NCI-H1694 treated with DMSO at 0.1 percent for 48 hours (cell line): Measurements from ENCODE around the gene TP73.

Experiments
- DNase-seq: peaks from one replicate; lab custom pipeline; 2025; lab: John Stamatoyannopoulos, UW

Gene TP73

DNA sequence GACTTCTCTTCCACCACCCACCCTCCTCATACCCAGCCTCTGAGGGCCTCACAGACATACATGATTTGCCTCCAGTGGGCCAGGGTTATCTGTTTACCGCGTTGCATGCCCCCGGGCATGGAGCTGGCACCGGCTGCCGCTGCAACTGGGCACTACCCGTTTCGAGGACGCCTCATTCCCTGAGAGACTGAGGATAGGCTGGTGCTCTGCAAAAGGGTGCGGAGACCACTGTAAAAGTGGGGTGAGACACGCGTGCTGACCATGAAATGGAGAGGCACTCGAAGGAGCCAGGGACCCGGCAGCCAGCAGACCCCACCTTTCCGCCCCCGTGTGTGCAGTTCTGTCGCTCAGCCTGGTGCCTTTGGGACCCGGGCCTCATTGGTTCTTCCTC, 20.6 kb downstream of the TP73 start:
- no peak for DNase-seq

DNA sequence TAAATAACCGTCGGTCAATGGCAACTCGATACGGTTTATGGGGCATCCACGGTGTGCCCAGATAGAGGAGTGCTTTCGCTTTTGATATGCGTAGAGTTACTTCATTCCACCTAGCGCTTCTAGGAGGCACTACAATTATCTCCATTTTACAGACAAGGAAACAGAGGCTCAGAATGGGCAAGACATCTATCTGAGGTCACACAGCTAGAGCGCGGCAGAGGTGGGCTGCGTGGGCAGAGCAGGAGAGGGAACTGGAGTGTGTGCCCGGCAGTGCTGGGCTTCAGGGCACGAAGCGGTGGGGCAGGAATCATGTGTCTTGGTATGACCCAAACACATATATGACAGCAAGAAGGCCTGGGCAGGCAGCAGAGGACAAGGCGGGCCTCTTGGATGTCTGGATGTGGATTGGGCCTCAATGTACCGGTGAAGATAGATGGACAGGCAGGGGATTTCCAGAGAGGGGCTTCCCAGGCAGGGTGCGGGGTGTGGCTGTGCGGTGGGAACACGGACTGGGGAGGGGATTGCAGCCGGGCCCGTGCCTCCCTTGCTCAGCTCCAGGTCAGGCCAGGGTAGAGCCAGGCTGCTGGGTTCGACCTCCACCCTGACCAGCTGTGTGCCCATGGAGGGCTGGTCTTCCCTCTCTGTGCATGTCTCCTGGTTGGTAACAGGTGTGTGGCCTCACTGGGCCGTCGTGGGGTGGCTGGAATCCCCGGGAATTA, 21.2 kb downstream of the TP73 start:
- DNase-seq, result no peak

DNA sequence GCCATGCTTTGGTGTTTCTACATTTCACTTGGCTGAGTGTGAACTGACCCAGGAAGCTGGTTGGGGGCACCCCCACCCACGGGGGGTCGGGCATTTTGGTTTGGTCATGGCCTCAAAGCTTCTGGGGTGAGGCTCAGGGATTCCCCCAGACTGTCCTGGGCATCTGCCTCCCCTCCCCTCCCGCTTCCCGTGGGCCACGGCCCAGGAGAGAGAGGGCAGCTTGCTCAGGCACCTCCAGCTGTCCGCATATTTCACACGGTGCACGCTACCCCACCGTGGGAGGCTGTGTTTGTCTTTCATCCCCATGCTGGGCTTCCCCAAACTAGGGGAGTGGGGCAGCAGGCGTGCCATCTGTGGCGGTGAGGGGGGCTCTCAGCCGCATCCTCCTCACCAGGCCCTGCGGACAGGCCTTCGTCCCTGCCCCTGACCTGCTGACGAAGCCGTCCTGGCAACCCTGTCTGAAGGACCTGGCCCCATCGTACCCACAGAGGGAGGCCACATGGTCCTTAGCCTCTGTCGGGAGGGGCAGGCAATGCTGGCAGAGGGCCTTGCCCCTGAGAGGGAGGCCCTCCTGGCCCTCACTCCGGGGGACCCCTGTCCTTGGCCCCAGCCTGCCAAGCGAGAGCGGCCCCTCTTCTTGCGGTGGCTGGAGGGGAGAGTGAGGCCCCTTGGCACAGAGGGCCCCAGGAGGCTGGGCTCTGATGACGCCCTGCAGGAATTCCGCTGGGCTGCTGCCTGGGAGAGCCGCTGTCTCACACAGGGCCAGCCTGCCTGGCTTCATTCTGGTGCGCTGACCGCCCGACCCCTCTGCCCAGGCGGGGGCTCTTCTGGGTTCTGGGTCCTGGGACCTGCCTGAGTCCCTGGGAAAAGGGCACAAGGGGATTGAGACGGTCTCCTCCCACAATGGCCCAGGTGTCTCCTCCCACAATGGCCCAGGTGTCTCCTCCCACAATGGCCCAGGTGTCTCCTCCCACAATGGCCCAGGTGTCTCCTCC, 22.1 kb downstream of the TP73 start:
- no peak for DNase-seq

DNA sequence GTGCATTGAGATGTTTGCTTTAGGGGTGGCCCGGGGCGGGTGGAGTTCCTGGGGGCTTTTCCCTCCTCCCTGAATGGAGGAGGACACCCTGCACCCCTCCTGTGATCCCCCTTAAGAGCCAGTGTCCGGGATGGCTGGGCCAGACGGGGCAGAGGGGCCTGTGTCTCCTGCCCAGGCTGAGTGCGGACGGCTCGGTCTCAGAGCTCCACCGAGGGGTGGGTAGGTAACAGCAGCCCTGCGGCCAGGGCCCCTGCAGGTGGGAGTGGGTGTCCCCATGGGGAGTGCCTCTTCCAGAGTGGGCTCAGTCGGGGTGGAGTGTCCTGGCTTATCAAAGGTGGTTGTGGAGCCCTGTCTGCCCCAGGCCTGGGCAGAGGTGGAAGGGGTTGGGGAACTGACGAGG, 23.1 kb downstream of the TP73 start:
- no peak for DNase-seq

DNA sequence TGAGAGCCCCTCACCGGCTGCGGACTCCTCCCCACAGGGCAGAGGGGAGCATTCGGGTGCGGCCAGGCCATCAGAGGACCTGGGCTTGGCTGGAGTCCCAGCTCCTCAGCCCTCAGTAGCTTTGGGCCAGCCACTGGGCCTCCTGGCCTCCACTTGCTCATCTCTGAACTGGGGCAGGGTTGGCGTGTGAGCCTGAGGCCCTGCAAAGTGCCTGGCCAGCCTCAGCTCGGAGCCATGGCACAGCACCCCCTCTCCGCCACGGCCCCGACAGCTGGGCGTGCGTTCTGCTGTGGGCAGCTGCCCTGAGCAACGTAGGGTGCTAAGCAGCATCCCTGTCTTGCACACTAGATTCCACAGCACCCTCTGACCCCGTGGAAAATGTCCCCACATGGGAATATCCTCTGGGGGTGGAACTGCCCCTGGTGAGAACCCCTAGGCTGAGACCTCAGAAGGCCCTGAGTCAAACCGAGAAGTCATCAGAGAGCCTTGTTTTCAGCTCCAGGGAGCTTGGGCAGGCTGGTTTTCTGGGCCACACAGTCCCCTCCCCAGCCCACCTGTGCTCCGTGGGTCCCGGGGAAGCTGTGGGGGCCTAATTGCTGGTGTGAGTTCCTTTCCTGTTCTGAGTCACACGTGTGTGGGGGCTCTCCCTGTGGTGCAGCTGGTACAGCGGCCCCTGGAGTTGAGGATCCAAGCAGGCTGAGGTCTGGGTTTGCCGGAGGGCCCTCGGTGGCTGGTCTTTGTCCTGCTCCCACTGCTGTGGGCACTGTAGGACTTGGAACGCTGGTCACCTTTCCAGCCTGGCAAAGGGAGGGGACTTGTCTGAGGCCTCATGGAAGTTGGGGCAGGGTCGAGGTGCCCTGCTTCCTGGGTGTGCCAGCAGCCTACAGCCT, 24.5 kb downstream of the TP73 start:
- DNase-seq, result no peak

DNA sequence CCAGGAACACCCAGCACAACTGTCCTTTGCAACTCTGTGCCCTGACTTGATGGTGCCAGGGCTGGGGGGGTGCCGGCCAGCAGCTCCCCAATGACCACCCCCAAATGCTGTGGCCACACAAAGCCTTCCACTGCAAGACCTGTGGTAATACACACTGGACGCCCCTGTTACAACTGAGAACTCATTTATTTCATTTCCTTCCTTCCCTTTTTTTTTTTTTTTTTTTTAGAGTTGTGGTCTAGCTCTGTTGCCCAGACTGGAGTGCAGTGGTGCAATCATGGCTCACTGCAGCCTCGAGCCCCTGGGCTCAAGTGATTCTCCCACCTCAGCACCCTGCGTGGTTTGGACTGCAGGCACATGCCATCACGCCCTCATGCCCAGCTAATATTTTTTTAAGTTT, 25.2 kb downstream of the TP73 start:
- no peak for DNase-seq

DNA sequence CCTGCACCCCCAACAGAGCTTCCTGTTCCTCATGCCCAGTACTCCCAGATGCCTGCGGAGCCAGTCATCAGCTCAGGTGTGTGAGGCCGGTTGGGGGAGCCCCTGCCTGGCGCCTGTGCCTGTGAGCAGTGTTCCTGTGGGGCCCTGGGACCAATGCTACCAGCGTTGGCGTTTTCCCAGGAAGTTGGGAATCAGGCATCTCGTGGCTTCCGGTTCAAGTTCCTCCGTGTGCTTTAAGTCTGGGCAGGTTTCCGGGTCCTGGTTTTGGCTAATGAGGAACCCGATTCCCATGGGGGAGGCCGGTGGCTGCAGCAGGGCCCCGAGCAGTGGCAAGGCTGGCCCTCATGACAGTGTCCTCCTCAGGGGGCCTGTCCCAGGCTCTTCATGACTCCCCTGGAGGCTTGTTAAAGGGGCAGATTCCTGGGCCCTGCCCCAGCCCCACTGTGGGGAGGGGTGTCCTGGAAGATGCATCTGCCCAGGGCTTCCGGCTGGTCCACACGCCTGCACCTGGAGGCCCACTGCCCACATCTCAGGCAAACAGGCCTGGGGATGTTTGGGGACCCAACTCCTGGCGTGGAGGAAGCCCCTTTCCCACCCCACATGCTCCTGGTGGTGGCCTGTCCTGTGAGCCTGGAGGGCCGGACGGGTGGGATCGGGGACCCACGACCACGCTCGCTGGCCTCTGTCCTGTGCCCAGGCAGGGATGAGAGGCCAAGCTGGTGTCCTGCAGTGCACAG, 26.2 kb downstream of the TP73 start:
- DNase-seq, result no peak

DNA sequence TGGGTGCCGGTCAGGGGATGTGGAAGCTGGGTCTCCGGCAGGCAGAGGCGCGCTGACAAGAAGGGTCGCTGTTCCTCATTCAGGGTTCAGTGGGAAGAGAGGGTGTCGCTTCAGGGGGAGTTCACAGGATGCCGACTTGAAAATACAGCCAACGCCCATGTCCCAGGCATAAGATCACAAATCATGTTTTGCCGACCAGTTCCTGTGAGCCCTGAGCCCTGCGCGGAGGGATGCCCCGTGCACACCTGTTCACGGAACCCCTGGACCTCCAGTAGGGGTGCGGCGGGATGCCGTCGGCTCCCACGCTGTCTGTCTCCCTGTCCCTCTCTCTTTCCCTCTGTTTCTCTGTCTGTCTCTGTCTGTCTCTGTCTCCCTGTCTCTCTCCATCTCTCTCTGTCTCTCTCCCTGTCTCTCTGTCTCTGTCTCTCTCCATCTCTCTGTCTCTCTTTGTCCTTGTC, 26.8 kb downstream of the TP73 start:
- no peak for DNase-seq

DNA sequence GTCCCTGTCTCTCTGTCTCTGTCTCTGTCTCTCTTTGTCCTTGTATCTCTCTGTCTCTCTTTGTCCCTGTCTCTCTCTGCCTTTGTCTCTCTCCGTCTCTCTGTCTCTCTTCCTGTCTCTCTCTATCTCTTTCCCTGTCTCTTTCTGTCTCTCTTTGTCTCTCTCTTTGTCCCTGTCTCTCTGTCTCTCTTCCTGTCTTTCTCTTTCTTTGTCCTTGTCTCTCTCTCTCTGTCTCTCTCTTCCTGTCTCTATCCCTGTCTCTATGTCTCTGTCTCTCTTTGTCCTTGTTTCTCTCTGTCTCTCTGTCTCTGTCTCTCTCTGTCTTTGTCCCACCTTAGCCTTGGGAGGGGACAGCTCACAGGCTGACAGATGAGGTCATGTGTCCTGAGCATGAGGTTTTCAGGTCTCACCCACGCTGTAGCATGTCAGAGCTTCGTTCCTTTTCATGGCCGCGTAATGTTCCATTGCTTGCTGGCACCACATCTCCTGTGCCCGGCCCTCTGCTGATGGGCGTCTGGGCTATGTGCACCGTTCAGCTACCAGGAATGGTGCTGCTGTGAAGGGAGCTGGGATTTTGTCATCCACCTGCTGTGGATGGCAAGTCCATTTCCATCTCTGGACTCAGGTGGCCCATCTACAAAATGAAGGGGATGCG, 27.6 kb downstream of the TP73 start:
- no peak for DNase-seq

DNA sequence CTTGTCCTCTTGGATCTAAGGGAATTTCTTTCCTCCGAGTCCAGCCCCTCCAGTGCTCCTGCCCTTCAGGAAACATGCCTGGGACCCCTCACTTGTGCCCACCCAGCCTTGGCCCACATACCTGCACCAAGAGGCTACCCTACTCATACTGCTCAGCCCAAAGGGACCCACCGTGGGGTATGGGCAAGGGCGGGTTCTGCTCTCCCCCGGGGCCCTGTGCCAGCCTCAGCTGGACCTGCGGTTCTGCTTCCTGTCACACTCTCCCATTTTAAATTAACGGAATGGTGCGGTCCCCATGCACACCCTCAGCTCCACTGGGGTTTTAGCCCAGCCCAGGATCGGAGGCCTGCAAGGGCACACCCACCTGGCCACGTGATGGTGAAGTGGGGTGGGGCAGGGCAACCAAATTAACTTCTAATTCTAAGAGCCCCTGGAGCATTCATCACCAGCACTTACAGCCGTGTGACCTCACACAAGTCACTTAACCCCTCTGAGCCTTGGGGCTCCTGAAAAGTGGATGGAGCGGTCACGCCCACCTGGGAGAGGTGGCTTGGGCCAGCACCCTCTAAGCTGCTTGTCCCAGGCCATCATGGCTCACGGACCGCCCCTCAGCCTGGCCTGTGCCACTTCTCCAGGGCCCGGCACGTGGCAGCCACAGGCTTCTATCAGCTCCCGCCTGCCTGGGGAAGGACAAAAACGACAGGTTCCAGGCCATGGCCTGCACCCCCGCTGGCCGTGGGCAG, 28.3 kb downstream of the TP73 start:
- no peak for DNase-seq

DNA sequence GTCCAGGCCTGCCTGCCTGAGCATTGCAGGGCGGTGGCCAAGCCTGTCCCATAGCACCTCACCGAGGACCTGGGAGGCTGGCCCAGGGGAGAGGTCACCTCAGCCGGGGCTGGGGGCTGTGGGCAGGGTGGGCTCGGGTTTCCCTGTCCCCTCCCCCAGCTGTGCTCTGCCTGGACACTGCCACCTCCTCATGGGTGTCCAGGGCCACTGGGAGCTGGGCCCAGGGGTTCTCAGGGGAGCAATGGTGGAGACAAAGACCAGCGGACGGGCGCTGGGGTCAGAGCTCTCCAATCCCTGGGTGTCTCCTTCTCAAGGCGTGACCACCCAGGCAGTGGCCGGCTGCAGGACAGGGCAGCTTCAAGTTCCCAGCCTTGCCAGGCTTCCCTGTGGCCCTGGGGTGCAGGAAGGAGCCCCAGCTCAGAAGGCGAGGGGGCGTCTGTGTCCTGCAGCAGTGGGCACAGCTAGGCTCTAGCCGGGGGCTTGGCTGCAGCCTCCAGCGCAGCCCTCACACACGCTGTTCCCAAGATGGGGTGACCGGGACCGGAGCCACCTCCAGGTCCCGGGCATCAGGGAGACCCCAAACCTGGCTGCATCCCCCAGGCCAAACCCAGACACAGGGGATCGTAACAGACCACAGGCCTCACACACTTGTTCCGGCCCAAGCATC, 29.0 kb downstream of the TP73 start:
- no peak for DNase-seq

DNA sequence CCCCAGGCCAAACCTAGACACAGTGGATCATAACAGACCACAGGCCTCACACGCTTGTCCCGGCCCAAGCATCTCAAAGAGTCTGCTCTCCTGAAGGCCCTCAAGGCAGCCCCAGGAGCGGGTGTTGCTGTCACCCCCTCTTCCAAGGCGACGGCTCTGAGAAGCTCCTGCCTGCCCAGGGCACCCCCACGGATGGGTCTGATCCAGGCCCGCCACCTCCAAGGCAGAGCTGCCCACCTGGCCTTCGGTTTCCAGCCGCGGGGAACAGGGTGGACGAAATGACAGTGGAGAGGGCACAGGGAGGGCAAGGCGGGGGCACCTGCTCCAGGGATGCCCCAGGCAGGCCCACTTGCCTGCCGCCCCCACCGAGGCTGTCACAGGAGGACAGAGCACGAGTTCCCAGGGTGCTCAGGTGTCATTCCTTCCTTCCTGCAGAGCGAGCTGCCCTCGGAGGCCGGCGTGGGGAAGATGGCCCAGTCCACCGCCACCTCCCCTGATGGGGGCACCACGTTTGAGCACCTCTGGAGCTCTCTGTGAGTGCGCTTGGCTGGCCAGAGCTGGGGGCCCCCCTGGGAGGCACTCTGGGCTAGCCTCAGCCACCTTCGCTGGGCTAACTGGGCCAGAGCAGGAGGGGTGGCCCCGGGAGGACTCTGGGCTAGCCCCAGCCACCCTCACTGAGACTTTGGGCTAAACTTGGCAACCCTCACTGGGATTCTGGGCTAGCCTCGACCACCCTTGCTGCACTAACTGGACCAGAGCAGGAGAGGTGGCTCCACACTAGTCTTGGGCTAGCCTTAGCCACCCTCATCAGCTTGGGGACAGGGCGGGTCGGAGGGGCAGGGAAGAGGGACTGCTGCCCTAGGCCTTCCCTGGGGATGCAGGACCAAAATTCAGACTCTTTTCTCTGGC, 29.8 kb downstream of the TP73 start:
- no peak for DNase-seq

DNA sequence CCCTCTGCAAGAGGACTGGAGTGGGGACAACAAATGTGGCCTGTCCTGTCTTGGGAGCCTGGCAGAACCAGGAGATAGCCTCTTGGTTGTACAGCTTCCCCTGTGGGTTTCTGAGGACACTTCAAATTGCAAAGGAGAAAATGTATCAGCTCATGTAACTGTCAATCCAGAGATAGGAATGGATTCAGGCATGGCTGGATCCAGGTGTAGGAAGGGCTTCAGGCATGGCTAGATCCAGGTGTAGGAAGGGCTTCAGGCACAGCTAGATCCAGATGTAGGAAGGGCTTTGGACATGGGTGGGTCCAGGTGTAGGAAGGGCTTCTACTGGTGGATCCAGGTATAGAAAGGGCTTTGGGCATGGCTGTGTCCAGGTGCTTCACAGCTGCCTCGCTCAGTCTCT, 30.9 kb downstream of the TP73 start:
- no peak for DNase-seq

DNA sequence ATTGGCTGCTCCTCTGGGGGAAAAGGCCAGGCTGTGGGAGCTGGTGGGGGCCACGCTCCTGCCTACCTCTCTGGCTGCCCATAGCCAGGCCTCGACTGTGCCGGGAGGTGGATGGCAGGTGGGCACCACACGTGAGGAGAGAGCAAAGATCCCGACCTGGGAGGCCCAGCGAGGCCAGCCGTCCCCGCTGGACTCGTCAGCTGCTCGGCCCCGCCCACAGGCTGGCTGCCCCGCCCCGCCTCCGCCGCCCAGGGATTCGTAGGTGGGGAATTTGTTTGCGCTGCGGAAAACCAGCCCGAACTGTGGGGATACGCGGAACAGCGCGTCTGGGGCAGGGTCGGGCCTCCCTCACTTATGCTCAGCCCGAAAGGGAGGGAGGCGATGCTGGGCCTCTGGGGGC, 31.7 kb downstream of the TP73 start:
- no peak for DNase-seq

DNA sequence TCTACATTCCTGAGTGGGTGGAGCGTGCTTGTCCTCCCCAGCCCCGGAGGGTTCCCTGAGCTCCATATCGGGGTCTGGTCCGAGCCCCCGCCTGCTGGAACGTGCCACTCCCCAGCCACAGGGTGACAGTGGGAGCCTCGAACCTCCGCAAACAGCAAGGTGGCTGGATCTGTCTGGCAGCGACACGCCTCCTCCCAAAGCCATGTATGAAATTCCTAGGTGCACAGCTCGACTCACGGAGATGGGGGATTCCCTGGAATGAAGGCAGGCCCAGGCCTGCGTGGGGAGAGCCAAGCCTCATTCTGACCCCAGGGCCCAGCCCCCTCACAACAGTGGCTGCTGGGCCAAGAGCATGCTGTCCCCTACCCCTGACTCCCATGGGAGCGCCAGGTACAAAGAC, 32.9 kb downstream of the TP73 start:
- DNase-seq, result no peak

DNA sequence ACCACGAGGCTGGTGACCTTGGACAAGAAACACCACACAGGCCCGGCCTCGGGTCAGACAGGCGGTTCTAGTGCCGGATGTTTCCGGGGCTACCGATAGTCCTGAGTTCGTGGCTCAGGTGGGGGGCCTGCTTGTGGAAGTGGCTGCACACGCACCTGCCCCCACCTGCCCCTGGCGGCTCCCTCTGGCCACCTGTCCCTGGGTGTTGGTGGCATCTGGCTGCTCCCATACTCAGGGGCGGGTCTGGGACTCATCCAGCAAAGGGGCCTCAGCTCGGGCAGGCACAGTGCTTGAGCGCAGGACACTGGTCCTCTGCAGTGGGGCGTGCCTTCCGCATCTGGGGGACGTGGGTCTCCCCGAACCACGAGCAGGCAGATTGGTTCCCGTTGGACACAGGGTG, 33.6 kb downstream of the TP73 start:
- DNase-seq, result no peak

DNA sequence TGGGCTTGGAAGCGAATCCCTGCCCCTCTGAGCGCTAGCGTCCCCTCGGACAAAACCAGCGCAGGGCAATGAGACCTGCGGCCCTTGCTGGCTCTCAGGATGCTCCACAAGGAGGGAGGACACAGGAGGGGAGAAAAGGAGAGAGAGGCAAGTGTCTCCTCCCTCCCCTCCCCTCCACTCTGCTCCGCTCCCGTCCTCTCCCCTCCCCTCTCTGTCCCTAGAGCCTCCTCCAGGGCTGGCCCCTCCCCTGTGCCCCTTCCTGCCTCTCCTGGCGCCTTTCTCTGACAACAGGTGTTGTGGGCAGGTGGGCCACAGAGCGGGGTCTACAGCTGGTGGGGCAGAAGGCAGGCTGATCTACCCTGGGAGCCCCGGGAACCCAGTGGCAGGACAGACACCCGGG, 35.2 kb downstream of the TP73 start:
- no peak for DNase-seq

DNA sequence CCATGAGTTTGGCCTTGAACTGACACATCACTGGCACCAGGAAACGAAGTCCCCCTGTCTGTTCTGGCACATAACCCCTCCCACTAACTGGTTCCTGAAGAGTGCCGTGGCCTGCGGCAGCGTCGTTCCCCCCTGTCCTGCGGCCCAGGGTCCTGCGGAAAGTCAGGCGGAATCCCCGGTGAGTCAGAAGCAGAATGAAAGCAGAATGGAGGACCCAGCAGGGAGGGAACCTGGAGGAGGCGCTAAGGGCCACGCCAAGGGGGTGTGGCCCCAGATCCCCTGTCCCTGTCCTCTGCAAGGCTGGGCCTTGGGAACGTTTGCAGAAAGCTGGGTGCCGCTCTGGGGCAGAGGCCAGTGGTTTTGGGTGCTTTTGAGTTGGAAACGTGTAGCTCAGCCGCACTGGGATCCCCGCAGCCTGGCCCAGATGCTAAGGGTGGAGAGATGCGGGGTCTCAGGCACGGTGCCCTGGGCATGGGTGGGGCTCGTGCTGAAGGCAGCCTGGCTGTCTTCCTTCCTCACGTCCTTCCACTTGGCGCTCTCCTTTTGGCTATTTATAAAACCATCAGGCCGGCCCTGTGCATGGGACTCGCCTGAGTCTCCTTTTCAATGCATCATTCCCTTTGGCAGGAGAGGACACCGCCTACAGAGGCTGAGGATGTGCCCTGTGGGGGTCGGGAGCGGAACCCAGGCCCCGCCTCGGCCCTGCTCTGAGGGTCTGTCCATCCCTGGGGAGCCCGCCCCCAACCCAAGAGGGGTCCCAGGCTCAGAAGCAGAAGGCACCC, 36.2 kb downstream of the TP73 start:
- DNase-seq, result no peak
